CD8-positive, alpha-beta memory T cell (primary cell): ENCODE data around the gene NKX6-2. TPM values are rescaled to one million over a fixed set of nuclear protein-coding genes. Genes with fewer than 3 reads are reported as not detected.
A peak's percentile ranks its signal among the peaks of the same experiment; 100 is the strongest.

Experiments
- CTCF ChIA-PET: fragments of 350-600 bp; sonication (Branson Sonifier 250); formaldehyde crosslinking; loops from one replicate; lab custom pipeline; 2021; ENCODE audit warnings: antibody characterized with exemption; lab: Charles Lee
- POLR2A ChIA-PET: fragments of 350-600 bp; sonication (Branson Sonifier 250); formaldehyde crosslinking; loops from one replicate; lab custom pipeline; 2021; ENCODE audit warnings: antibody characterized with exemption; lab: Charles Lee
- DNase-seq, 5 donors: peaks; one replicate each; pipeline versions ENCODE4 v3.0.0 to v3.0.0-alpha.2; 2020 to 2022; ENCODE audit warnings: mixed read lengths in 1 of 5
- H3K27ac ChIP-seq: one replicate; pipeline ENCODE4 v1.7.0; 2013; ENCODE audit warnings: low read depth, mild to moderate bottlenecking, low read length, moderate library complexity
- H3K27me3 ChIP-seq: 2 replicates; pipeline ENCODE4 v1.7.0; 2013; ENCODE audit warnings: low read length, mild to moderate bottlenecking; ENCODE audit not compliant: insufficient read depth, poor library complexity, severe bottlenecking
- H3K36me3 ChIP-seq: 2 replicates; pipeline ENCODE4 v1.7.0; 2013; ENCODE audit warnings: mild to moderate bottlenecking, low read length, moderate library complexity; ENCODE audit not compliant: insufficient read depth
- H3K4me1 ChIP-seq: 2 replicates; pipeline ENCODE4 v1.7.0; 2013; ENCODE audit warnings: mild to moderate bottlenecking, low read length, moderate library complexity; ENCODE audit not compliant: insufficient read depth
- H3K4me3 ChIP-seq: 2 replicates; pipeline ENCODE4 v1.7.0; 2013; ENCODE audit warnings: mild to moderate bottlenecking, low read length
- H3K9me3 ChIP-seq: 2 replicates; pipeline ENCODE4 v1.7.0; 2013; ENCODE audit warnings: mild to moderate bottlenecking, low read length
- H3K27ac Mint-ChIP-seq, 8 donors: one replicate each; pipeline ENCODE4 v1.8.0; 2020 to 2021; ENCODE audit warnings: mixed read lengths in 8 of 8, mild to moderate bottlenecking in 6 of 8, inconsistent platforms in 3 of 8, moderate library complexity in 3 of 8
- H3K27me3 Mint-ChIP-seq, 2 donors: one replicate each; pipeline ENCODE4 v1.8.0; 2020 to 2021; ENCODE audit warnings: mixed read lengths in 2 of 2, mild to moderate bottlenecking in 1 of 2, moderate library complexity in 1 of 2
- H3K36me3 Mint-ChIP-seq, 3 donors: one replicate each; pipeline ENCODE4 v1.8.0; 2020 to 2021; ENCODE audit warnings: mixed read lengths in 3 of 3, inconsistent platforms in 1 of 3, mild to moderate bottlenecking in 1 of 3
- H3K4me1 Mint-ChIP-seq, 3 donors: one replicate each; pipeline ENCODE4 v1.8.0; 2020 to 2021; ENCODE audit warnings: mixed read lengths in 3 of 3, inconsistent platforms in 1 of 3, mild to moderate bottlenecking in 1 of 3
- H3K4me3 Mint-ChIP-seq, 7 donors: one replicate each; pipeline ENCODE4 v1.8.0; 2020 to 2021; ENCODE audit warnings: mixed read lengths in 7 of 7, mild to moderate bottlenecking in 6 of 7, moderate library complexity in 4 of 7, inconsistent platforms in 2 of 7
- H3K9me3 Mint-ChIP-seq, 5 donors: one replicate each; pipeline ENCODE4 v1.8.0; 2020 to 2022; ENCODE audit warnings: mixed read lengths in 5 of 5, mild to moderate bottlenecking in 3 of 5, moderate library complexity in 2 of 5, inconsistent platforms in 1 of 5
- polyA plus RNA-seq: library from polyadenylated mRNA; unstranded; fragments of 300-500 nt; fragmentation: Illumina TruSeq; gene quantifications from one replicate; pipeline ENCODE4 v1.2.3, GENCODE V29; 2021
- total RNA-seq, 2 experiments: library from RNA; stranded (reverse); gene quantifications; one replicate each; pipeline ENCODE4 v1.2.3, GENCODE V29; 2021

The NKX6-2 gene
- total and polyA plus RNA-seq, 3 experiments from 2014 or later = not detected

DNA sequence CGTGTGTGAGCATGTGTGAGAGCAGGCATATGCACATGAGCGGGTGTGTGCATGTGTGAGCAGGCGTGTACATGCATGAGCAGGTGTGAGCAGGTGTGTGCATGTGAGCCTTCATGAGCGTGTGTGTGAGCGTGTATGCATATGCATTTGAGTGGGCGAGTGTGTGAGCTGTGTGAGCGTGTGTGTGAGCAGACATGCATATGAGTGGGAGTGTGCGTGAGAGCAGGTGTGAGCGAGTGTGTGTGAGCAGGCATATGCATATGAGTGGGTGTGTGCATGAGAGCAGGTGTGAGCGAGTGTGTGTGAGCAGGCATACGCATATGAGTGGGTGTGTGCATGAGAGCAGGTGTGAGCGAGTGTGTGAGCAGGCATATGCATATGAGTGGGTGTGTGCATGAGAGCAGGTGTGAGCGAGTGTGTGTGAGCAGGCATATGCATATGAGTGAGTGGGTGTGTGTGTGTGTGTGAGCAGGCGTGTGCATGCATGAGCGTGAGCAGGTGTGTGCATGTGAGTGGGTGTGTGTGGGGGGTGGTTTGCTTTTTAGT lies 30.7 kb downstream of the NKX6-2 start:
- ChIA-PET CTCF (no interaction called here), POLR2A (no interaction called here)
- Histone ChIP-seq H3K27me3 (no peaks in the 10 kb centered on the region), H3K4me3 (no peak overlapping the region), H3K27ac (no peak overlapping the region), H3K36me3 (no peaks in the 10 kb centered on the region), H3K9me3 (no peaks in the 10 kb centered on the region), H3K4me1 (no peaks in the 10 kb centered on the region)
- no peaks in the 10 kb centered on the region for H3K27me3 Mint-ChIP-seq
- H3K36me3 Mint-ChIP-seq = peaks cover 8 to 44% (median 34%) of the 10 kb centered on the region in 3 donors
- no peak overlapping the region for H3K4me3 Mint-ChIP-seq
- H3K4me1 Mint-ChIP-seq = no peaks in the 10 kb centered on the region
- peaks cover 0 to 9% (median 2%) of the 10 kb centered on the region in 5 donors for H3K9me3 Mint-ChIP-seq
- no peak overlapping the region for H3K27ac Mint-ChIP-seq
- DNase-seq = no peak

DNA sequence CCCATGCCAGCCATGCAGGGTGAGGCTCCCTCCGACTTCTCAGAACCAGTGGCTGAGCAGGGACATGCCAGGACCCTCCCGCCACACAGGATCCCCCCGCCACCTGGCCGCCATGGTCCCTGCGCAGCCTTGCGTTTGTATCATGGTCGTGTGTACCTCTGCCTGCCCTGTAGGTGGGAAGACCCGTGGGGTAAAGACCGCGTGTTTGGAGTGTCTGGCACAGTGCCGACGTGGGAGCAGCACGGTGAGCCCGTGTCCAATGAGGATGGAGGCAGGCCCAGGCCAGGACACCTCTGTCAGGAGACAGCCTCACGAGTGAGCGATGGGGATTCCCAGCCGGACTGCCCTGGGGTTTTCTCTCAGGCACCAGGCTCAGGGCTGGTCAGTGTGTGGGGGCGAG lies 31.9 kb downstream of the NKX6-2 start:
- CTCF ChIA-PET = no interaction called here

DNA sequence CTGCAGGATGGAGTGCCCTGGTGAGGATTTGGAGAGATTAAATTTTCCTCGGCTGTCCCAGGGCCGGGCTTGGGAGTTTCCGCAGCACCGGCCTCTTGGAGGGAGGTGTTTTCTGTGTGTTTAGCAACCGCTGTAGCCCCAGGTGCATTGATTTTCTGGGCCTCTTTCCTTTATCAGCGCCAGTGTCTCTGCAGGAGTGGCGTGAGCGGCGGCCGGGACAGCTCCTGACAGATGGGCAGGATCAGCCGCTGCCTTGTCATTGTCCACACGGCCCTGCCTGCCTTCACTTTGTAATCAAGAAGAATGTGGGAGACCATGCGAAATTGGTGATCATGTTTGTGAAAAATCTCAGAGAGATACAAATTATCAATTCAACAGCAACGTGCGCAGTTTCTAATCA lies 32.4 kb downstream of the NKX6-2 start:
- POLR2A ChIA-PET = no interaction called here
- Mint-ChIP-seq H3K4me1 (no peaks in the 10 kb centered on the region), H3K27me3 (no peaks in the 10 kb centered on the region), H3K27ac (no peak overlapping the region), H3K9me3 (peaks cover 0 to 9% (median 2%) of the 10 kb centered on the region in 5 donors), H3K36me3 (peaks cover 9 to 47% (median 34%) of the 10 kb centered on the region in 3 donors), H3K4me3 (no peak overlapping the region)
- Histone ChIP-seq H3K27ac (no peak overlapping the region), H3K27me3 (no peaks in the 10 kb centered on the region), H3K4me3 (no peak overlapping the region), H3K9me3 (no peaks in the 10 kb centered on the region), H3K4me1 (no peaks in the 10 kb centered on the region), H3K36me3 (no peaks in the 10 kb centered on the region)
- DNase-seq = no peak
- CTCF ChIA-PET = no interaction called here

More for the DNA sequence above, 31.9 kb downstream of the NKX6-2 start:
- H3K9me3 ChIP-seq = no peaks in the 10 kb centered on the region
- no peak overlapping the region for H3K4me3 ChIP-seq
- no peaks in the 10 kb centered on the region for H3K27me3 ChIP-seq
- no peaks in the 10 kb centered on the region for H3K4me1 Mint-ChIP-seq
- peaks cover 9 to 51% (median 34%) of the 10 kb centered on the region in 3 donors for H3K36me3 Mint-ChIP-seq
- no peak overlapping the region for H3K27ac ChIP-seq
- DNase-seq = no peak
- H3K4me3 Mint-ChIP-seq = no peak overlapping the region
- no peaks in the 10 kb centered on the region for H3K27me3 Mint-ChIP-seq
- H3K27ac Mint-ChIP-seq = peak overlapping the region in 1 of 8 donors; percentile 88
- peaks cover 0 to 9% (median 2%) of the 10 kb centered on the region in 5 donors for H3K9me3 Mint-ChIP-seq
- no peaks in the 10 kb centered on the region for H3K36me3 ChIP-seq
- POLR2A ChIA-PET = no interaction called here
- no peaks in the 10 kb centered on the region for H3K4me1 ChIP-seq

DNA sequence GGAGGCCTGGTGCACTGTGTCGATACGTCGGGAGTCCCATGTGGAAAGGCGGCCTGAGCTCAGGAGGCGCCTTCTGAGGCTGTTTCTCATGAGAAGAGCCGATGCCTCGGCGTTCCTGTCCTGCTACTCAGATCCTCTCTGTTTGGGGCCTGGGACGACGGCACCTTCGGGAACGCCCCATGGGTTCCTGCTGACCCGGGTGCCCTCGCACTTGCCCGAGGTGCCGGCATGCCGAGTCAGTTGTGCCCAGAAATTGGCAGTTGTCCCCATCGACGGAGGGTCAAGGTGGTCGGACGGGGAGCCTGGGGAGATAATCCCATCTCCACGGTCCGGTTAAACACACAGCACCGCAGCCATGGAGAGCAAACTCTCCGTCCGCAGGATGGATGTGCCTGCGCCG lies 33.0 kb downstream of the NKX6-2 start:
- Histone ChIP-seq H3K27me3 (no peaks in the 10 kb centered on the region), H3K4me1 (no peaks in the 10 kb centered on the region), H3K27ac (no peak overlapping the region), H3K4me3 (no peak overlapping the region), H3K36me3 (no peaks in the 10 kb centered on the region), H3K9me3 (no peaks in the 10 kb centered on the region)
- POLR2A ChIA-PET = no interaction called here
- Mint-ChIP-seq H3K27ac (no peak overlapping the region), H3K27me3 (no peaks in the 10 kb centered on the region), H3K4me1 (no peaks in the 10 kb centered on the region), H3K9me3 (peaks cover 0 to 9% (median 2%) of the 10 kb centered on the region in 5 donors), H3K4me3 (no peak overlapping the region), H3K36me3 (peaks cover 9 to 53% (median 34%) of the 10 kb centered on the region in 3 donors)
- CTCF ChIA-PET = no interaction called here
- no peak for DNase-seq

DNA sequence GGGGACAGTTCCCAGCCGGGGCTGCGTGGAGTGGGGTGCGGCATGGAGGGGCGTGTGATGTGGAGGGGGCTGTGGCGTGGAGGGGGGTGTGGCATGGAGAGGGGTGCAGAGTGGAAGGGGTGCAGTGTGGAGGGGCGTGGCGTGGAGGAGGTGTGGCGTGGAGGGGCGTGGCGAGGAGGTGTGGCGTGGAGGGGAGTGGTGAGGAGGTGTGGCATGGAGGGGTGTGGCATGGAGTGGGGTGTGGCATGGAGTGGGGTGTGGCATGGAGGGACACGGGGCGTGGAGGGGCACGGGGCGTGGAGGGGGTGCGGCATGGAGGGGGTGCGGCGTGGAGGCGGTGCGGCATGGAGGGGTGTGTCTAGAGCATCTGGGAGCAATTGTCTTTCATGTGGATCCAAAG lies 33.6 kb downstream of the NKX6-2 start:
- no peaks in the 10 kb centered on the region for H3K27me3 Mint-ChIP-seq

DNA sequence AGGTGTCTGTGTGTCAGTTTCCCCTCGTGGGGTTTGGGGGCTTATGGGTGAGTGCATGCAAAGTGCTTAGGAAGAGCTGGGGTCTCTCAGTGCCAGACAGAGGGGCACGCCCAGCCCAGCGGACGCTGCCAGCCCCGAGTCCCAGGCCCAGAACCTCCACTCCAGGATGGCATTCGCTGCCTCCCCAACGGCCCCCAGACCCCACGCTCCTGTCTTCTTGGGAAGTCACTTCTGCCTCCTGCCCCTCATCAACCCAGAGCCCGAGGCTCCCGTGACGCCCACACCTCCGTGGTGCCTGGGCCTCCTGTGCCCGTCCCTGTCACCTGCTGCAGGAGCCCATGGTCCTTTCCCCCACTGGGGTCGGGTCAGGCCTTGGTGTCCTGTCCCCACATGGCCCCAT lies 35.0 kb downstream of the NKX6-2 start:
- no peaks in the 10 kb centered on the region for H3K4me1 ChIP-seq
- no peaks in the 10 kb centered on the region for H3K9me3 ChIP-seq

More for the DNA sequence above, 33.6 kb downstream of the NKX6-2 start:
- peak overlapping the region in 1 of 8 donors; percentile 58 for H3K27ac Mint-ChIP-seq
- H3K4me1 Mint-ChIP-seq = no peaks in the 10 kb centered on the region
- ChIA-PET POLR2A (no interaction called here), CTCF (no interaction called here)
- peaks cover 9 to 52% (median 33%) of the 10 kb centered on the region in 3 donors for H3K36me3 Mint-ChIP-seq
- H3K27ac ChIP-seq = no peak overlapping the region
- H3K9me3 Mint-ChIP-seq = peaks cover 0 to 9% (median 2%) of the 10 kb centered on the region in 5 donors
- no peaks in the 10 kb centered on the region for H3K4me1 ChIP-seq
- H3K27me3 ChIP-seq = no peaks in the 10 kb centered on the region
- no peak overlapping the region for H3K4me3 Mint-ChIP-seq
- no peak overlapping the region for H3K4me3 ChIP-seq
- H3K36me3 ChIP-seq = no peaks in the 10 kb centered on the region
- DNase-seq = no peak
- no peaks in the 10 kb centered on the region for H3K9me3 ChIP-seq

DNA sequence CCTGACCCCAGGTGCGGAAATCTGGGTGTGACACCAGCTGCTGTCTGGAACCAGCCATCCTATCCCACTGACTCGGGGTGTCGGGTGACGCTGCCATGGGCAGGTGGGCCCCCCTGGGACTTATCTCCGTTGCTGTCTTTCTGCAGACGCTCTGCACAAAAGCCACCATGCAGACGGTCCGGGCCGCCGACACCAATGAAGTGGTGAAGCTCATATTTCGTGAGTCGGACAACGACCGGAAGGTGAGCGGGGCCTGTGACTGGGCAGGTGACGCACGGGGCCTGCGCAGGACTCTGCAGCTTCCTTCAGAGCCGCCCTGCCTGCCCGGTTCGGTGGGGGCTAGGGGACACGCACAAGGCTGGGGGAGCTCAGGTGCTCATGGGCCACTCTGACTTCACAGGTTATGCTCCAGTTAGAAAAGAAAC lies 36.6 kb downstream of the NKX6-2 start:
- H3K36me3 Mint-ChIP-seq = peaks cover 2 to 33% (median 9%) of the 10 kb centered on the region in 3 donors
- H3K27ac Mint-ChIP-seq = no peak overlapping the region
- H3K9me3 Mint-ChIP-seq = no peaks in the 10 kb centered on the region
- no peaks in the 10 kb centered on the region for H3K27me3 Mint-ChIP-seq
- H3K9me3 ChIP-seq = no peaks in the 10 kb centered on the region
- no peaks in the 10 kb centered on the region for H3K4me1 Mint-ChIP-seq
- no peaks in the 10 kb centered on the region for H3K27me3 ChIP-seq
- ChIA-PET CTCF (no interaction called here), POLR2A (no interaction called here)
- no peak for DNase-seq
- no peak overlapping the region for H3K4me3 Mint-ChIP-seq
- H3K27ac ChIP-seq = no peak overlapping the region
- H3K36me3 ChIP-seq = no peaks in the 10 kb centered on the region
- H3K4me3 ChIP-seq = no peak overlapping the region
- no peaks in the 10 kb centered on the region for H3K4me1 ChIP-seq

More for the DNA sequence above, 35.0 kb downstream of the NKX6-2 start:
- POLR2A ChIA-PET = no interaction called here
- no peak for DNase-seq
- Histone ChIP-seq H3K4me3 (no peak overlapping the region), H3K27me3 (no peaks in the 10 kb centered on the region), H3K36me3 (no peaks in the 10 kb centered on the region), H3K27ac (no peak overlapping the region)
- H3K9me3 Mint-ChIP-seq = peaks cover 0 to 7% (median 2%) of the 10 kb centered on the region in 5 donors
- H3K4me3 Mint-ChIP-seq = no peak overlapping the region
- CTCF ChIA-PET = no interaction called here
- H3K36me3 Mint-ChIP-seq = peaks cover 9 to 41% (median 22%) of the 10 kb centered on the region in 3 donors
- H3K27ac Mint-ChIP-seq = no peak overlapping the region
- H3K27me3 Mint-ChIP-seq = no peaks in the 10 kb centered on the region
- no peaks in the 10 kb centered on the region for H3K4me1 Mint-ChIP-seq

DNA sequence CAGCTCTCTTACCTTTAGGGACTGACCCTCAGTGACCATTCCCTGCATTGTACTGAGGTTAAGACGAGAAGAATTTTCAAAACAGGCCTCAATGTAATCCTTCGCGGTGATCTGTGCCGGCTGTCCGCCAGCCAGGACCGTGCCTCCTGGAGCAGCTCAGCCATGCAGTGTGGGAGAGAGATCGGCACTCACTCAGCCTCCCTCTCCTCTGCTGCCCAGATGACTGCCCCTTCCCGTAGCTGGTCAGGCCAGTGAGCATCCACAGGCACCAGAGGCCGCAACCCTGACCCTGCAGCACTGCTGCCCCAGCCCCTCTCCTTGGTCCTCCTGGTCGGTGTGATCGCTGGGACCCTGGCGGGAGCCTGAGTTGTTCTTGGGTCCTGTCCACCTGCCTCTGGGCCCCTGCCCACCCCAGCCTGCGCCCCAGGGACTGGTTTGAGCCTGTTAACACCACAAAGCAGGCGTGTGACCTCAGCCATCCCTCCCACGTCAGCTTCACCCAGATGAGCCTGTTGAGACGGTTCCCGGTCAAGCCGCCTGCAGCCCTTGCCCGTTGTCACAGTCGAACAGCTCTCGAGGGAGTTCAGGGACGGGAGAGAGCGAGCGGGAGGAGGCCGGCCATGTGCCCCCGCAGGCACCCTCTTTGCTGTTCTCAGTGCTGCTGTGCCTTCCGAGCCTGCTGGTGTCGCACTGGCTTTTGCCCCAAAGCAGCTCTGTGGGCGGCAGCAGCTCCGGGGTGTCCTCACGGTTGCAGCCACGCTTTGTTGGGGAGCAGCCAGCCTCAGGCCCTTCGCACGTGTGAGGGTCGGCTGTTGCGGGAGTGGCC lies 37.2 kb downstream of the NKX6-2 start:
- no peak for DNase-seq
- Histone ChIP-seq H3K9me3 (no peaks in the 10 kb centered on the region), H3K27ac (no peak overlapping the region), H3K27me3 (no peaks in the 10 kb centered on the region), H3K36me3 (no peaks in the 10 kb centered on the region), H3K4me3 (no peak overlapping the region), H3K4me1 (no peaks in the 10 kb centered on the region)
- Mint-ChIP-seq H3K4me1 (no peaks in the 10 kb centered on the region), H3K4me3 (no peak overlapping the region), H3K27ac (peak overlapping the region in 1 of 8 donors; percentile 19), H3K27me3 (no peaks in the 10 kb centered on the region), H3K9me3 (no peaks in the 10 kb centered on the region), H3K36me3 (peaks cover 2 to 28% (median 4%) of the 10 kb centered on the region in 3 donors)
- ChIA-PET CTCF (no interaction called here), POLR2A (no interaction called here)
